B cell (primary cell): ENCODE data around the gene TRAPPC3L.

Source experiments
- EZH2 ChIP-seq: IDR thresholded peaks from 2 replicates; pipeline ENCODE4 v1.6.1; 2012; ENCODE audit warnings: borderline replicate concordance, low read depth, mild to moderate bottlenecking, moderate library complexity, low read length; ENCODE audit not compliant: insufficient read depth, poor library complexity, severe bottlenecking
- TF ChIP-seq, protein P1 (sequence below): fragments of 200-600 bp; IDR thresholded peaks from one replicate; pipeline ENCODE4 v1.8.0; 2022; ENCODE audit warnings: antibody characterized with exemption, mild to moderate bottlenecking

DNA sequence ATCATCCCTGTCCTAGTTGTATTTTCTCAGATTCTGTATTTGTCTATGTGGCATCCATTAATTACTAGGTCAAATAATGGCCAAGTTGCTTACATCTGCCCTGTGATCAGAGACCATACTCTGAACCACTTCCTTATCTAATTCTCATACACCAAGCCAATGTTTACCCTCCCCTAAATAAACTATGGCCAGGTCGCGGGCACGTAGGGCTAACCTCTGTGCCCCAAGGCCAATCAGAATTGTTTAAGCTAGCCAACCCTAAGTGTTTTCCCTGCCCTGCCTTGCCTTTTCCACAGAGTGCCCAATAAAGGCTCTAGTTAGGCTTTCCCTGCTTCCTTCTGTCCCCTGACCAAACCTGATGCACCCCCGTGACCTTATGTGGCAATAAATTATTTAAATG, 5.3 kb upstream of the TRAPPC3L start:
- TF ChIP-seq, protein P1, sequence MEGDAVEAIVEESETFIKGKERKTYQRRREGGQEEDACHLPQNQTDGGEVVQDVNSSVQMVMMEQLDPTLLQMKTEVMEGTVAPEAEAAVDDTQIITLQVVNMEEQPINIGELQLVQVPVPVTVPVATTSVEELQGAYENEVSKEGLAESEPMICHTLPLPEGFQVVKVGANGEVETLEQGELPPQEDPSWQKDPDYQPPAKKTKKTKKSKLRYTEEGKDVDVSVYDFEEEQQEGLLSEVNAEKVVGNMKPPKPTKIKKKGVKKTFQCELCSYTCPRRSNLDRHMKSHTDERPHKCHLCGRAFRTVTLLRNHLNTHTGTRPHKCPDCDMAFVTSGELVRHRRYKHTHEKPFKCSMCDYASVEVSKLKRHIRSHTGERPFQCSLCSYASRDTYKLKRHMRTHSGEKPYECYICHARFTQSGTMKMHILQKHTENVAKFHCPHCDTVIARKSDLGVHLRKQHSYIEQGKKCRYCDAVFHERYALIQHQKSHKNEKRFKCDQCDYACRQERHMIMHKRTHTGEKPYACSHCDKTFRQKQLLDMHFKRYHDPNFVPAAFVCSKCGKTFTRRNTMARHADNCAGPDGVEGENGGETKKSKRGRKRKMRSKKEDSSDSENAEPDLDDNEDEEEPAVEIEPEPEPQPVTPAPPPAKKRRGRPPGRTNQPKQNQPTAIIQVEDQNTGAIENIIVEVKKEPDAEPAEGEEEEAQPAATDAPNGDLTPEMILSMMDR = no peak
- TF ChIP-seq EZH2 = no peak
